D341Med (cell line): Measurements from ENCODE around the gene ZNF423.

Experiments
- DNase-seq: peaks from one replicate; pipeline ENCODE4 v3.0.0; 2012; ENCODE audit warnings: low spot score

ZNF423 gene

DNA sequence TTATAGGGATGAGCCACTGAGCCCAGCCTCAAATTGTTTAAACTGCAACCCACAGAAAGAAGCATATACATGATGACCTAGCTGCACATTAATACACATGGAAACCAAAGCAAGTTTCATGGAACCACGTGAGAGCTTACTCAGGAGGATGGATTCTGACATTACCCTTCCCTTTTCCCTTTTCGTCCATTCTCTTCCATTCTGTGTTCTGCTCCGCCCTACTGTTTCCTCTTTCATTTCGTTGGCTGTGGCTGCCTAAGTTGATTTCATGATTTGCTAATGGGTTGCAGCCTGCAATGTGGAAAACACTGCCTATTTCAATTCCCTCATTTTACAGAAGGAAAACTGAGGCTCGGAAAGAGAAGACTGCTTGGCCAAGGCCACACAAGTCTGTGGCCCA, 305.8 kb downstream of the ZNF423 start:
- DNase-seq: no peak

DNA sequence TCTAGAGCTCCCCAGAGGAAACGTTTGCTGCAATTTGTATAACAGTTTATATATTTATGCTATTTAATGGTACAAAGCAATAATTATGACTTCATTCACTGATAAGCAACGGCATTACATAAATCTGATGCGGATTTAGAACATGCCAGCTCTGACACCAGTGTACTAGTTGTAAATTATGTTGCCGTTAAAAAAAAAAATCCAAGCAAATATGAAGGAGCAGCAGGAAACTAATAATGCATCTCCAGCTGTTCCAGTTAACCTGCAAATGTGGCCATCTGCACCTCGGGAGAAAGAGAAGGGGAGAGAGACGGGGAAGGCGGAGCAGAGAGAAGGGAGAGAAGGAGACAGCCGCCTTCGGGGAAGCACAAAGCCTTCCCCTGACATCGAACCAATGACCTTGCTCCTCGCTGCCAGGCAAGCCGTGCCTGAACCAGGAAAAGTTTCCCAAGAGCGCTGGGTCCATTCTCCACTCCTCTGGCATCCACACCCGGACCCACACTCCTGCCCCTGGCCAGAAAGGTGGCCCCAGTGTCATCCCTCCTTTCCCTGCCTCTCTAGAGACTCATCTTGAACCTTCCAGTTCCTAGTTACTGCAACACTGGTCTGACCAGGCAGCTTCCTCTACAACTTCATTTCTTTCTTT, 307.5 kb downstream of the ZNF423 start:
- no peak for DNase-seq

DNA sequence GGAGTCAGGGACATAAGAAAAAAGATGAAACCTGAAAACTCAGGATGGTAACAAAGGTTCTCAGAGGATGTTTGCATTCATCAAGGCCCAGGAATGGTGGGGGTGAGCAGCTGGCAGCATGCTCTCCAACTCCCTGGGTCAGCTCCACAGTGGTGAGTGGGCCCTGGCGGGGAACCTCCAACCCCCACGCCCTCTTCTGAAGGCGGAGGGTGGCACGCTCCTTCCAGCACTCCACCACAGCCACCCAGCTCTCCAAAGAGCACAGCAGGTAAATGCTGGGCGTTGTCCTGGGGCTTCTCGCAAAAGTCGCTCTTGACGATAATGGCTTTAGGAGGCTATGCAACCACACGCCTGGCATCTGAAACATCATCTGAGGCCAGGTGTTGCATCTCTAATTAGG, 308.5 kb downstream of the ZNF423 start:
- DNase-seq: no peak

DNA sequence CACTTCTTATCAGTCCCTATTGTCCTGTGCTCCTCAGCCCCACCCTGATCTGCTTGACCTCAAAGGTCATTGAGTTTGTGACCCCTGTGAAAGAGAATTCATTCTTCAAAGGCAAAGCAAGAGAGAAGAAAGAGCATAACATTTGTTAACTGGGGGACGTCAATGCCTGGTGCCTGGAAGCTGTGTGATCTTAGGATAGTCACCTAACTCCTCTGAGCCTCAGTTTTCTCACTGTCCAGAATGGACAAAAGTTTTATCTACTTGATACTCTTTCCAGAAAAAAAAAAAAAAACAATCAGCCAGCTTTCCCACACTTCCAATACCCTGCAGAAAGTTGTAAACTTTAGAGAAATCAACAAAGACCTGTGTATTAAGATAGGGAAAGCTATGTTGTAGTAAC, 309.2 kb downstream of the ZNF423 start:
- no peak for DNase-seq

DNA sequence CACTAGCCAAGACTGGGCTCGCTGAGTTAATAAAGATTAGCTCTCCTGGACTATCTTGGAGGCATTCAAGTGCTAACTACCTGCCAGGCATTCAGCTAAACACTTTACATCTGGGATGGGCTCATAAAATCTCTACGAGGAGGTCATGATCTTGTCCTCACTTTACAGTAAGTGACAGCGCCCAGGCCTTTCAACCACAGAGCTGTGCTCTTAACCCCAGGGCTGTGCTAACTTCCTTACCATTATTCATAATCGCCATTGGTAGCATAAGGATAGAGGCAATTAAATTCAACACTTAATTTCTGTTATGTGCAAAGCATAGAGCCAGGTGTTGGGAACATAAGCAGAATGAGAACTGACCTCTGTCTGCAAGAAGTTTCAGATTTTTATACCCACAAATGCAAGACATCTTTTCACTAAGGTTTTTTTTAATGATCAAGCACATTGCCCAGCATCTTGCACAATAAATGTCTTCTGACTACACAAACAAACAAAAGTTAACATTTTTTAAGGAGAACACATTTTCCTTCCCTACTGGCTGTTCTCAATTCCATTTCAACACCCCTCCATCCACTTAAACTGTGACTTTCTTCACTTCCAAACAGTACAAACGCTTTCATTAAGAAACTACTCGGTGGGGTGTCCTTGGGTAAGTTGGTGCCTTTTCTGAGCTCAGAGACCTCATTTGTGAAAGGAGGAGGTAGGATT, 310.0 kb downstream of the ZNF423 start:
- no peak for DNase-seq

DNA sequence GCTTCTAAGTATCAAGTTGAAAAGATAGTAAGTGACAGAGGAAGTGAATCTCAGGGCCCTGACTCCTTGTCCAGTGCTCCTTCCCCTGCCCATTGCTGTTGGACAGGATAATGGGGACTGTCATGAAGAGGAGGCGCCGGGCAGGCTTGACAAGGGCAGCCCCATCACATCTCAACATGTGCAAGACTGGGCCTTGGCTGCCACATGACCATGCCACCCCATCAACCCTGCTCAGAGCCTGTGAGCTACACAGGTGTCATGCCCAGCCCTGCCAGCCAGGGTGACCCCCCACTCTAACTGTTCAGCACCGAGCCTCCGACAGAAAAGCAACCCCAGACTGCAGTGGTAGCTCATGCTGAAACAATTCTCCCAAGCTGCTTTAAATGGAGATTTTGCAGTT, 310.7 kb downstream of the ZNF423 start:
- DNase-seq: no peak

DNA sequence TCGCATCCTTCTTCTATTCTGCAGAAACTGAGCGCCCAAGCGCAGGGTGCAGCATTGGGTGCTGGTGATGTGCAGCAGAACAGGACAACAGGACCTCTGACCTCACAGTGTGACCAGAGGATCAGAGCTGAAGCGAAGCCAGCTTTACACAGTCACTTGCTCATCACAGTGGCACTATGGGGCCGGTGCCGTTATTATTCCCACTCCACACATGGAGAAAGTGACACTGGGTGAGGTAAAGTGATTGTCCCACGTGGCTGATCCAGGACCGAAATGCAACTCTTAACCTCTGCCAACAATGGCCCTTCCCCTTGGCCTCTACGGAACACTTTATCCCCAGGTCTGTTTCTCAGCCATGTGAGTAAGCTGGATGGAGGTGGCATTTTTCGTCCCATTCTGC, 311.1 kb downstream of the ZNF423 start:
- DNase-seq: no peak

DNA sequence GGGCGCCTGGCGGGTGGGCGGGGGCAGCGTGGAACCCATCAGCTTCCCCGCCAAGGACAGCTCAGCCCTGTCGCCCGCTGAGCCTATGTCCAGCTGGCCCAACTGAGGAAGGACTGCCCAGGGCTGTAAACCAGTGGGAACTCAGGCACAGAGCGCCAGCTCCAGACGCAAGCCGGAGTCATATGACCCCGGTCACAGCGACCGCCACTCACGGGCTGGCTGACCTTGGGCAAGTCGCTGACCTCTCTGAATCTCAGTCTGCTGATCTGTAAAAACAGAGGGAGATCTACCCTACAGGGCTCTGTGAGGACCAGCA, 312.3 kb downstream of the ZNF423 start:
- DNase-seq: no peak

DNA sequence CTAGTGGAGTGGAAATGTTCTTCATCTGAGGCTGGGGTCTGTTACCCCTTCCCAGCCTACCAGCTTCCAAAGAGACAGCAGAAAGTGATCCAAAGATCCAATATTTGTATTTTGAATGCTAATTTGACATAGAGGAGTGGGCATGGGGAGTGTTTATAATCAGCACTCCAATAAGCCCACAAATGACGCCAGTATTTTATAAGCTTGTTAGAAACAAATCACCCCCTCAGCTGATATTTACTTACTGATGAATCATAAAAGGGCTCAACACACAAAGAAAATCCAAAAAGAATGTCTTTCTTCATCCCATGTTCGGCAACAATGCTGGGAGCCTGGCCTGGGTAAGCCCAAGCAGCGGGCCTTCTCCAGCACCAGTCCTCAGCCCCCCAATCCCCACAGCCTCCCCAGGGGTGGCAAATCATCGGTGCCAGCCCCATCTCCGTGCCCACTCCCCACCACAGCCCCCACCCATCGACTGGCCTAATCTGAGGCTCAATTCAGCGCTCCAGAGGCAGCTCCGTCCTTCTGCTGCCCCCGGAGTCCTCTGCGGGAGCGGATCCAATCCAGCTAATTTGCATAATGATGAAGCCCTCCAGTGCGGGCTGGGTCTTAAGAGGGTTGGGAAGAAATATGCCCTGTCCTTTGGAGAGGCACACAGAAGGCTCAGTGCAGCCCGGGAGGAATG, 312.8 kb downstream of the ZNF423 start:
- no peak for DNase-seq

DNA sequence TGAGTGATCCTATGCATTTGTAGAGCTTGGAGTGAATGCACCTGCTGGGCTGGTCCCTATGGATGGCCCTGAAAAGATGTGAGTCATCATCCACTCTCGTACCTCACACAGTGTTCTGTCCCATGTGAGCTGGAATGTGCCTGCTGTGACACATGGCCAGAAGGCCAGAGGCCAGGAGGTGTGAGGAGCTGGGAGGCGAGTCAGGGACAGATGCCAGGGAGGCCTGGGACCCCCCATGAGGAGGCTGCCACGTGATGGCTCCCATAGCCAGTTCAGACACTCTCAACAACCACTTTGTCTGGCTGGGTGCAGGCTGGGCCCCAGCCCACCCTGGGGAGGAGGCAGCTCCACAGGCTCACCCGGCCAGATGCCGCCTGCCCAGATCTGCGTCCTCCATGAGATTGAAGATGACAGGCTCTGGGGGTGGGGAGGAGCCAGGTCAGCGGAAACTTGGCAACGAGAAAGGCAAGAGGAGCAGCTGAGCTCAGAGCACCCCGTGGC, 313.5 kb downstream of the ZNF423 start:
- DNase-seq: no peak

DNA sequence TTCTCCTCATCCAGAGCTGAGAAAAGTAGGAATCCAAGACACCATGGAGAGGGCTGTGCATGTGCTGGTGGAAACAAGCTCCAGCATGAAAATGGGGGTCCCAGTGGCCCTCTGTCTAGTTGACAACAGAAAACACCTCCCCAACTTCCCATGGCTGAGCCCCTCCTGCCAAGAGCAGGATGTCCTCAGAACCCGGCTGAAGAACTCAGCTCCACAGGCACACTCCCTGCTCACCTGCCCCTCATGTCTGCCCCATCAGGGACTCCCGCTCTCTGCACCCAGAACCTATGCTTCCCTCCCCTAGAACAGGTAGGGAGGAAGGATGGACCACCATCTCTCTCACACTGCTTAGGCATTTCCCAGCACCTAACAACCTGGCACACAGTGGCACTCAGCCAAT, 315.1 kb downstream of the ZNF423 start:
- no peak for DNase-seq

DNA sequence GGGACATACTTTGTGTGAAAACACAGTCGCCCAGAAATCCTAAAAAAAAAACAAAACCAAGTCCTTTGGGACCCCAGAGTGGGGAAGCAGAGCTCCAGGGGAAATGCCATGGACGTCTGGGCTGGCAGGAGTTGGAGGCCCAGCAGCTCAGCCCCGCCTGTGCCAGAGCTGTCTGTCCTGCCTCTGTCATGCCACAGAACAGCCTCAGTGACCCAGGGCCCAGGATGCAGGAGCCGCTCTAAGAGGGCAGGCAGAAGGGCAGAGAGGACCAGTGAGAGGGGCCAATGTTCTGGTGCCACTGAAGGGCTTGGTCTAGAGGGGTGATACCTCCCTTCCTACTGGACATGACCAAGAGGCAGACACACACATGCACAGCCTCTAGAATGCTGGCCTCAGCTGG, 316.2 kb downstream of the ZNF423 start:
- no peak for DNase-seq

DNA sequence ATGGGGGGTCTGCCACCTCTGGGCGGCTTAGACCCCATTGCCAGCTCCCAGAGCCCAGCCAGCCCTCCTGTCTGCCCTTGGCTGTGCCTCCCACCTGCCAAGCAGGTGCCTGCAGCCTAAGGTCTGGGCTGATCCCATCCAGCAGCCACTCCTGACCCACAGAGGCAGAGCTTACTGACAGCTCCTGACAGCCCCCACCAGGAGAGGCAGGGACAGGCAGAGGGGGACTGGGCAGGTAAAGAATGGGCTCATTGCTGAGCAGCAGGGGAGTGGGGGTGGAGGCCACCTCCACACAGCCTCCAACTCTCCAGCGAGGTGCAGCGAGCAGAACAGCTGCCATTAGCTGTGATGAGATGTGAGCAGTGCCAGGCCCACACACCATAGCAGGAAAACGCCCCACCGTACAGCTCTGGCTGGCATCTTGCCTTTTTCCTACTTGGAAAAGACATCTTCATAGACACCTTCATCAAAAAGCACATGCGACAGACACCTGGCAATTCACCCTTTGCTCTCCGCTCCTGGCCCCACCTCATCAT, 317.9 kb downstream of the ZNF423 start:
- no peak for DNase-seq

DNA sequence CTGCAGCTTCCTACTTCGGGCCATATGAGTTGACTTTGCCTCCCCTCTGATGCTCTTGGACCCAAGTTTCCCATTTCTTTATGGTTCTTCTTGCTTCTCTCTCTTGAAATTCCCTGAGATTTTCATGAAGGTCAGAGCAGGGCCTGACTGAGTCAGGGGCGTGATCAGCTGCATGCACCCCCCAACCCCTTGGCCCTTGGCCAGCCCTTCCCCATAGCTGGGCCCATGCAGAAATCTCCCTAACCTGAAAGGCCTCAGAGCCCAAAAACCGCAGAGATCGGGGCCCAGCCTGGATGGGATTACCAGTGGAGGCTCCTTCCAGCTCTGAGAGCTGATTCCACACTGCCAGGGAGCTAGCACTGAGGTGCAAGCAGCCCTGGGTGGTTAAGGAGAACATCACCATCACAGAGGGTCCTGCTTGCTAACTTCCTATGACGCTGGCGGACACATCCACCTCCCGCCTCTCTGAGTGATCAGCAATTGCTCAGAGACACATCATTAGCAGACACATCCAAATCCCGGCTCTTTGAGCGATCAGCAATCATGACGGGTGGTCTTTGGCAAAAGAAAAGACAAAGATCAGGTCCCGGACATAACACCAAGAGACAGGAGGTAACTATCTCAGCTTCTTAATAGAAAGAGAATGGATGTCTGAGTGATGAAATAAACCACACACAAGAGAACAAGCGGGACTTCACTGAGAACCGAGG, 320.9 kb downstream of the ZNF423 start:
- DNase-seq: no peak

DNA sequence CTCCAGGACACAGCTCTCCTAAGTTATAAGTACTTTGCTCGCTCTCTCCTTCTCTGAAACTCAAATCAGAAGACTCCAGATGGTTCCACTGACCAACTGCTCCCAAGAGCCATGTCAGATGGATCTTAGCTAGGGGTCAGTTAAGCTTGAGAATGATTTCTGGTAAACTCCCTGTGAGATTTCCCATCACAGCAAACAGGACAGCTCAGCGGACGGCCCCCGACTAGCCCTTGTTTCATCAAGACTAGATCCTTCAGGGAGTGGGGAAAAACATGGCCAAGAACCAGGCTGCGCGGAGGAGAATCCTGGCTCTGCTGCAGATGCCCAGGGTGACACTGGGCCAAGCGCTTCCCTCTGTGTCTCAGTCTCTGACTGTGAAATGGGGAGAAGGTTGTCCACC, 322.5 kb downstream of the ZNF423 start:
- DNase-seq: no peak

DNA sequence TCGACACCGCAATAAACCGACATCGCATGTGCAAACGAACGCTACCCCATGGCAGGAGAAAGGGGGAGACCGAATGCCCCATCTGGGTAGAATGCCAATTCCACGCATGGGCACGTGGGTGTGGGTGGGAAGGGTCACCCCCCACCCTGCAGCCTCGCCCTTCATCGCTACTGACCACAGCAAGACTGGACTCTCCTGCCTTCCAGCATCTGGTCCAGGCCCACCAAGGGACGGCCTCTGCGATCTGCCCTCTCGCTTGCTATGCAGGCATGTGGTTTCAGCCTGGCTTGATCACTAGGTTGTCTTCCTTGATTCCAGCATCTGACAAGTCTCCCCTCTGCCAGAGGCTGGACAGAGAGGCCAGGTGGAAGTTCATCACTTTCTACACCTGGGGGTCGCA, 323.0 kb downstream of the ZNF423 start:
- DNase-seq: no peak

DNA sequence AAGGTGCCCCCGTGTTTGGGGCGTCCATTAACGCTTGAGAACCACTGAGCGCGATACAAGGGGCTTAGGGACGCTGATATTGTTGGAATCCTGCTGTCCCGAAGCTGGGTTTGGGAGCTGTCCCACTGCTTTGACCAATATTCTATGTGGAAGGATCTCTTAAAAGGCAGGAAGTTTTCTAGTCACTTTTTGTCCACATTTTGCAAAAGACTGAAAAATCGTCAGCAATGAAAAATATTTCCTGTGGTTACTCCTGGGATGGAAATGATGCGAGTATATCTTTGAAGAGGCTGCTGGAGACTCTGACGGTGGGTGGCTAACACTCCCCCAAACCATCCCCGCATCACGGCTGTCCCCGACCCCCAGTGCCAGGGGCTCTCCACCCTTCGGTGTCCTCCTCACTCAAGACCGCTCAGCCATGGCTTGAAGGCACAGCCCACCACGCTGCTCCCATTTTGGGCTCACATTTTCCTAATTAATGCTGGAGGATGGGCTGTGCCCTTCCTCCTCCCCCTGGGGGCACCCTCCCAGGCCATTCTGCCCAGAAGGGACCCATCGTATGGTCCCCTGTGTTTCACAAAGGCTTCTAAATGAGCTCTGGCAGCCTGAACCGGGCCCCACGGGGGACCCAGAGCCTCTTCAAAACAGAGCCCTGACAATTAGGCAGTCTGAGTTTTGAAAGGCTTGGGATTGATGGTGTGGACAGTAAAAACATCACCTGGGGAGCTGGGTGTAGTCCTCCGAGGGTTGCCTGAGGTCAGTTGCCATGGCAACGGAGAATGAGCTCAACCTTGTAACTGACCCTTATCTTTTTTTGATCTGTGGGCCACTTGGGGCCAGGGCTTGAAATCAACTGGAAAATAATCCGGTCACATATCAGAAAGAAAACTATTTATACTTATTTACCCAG, 323.7 kb downstream of the ZNF423 start:
- DNase-seq: no peak

DNA sequence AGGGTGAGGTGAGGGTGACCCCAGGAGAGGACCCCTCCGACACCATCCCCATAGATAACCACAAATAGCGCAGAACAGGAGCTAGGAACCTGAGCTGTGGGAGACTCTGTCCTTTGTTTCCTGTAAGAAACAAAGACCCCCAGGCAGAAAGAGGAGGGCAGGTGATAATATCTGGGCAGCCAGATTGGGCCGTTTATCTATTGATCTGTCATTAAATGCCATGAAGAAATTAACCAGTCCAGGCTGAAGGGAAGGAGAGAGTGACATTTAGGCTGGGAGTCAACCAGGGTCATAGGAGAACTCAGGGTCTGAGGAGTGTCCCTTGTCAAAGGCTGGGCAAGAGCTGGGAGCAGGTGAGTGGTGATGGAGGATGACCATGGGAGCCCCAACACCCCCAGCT, 324.5 kb downstream of the ZNF423 start:
- no peak for DNase-seq

DNA sequence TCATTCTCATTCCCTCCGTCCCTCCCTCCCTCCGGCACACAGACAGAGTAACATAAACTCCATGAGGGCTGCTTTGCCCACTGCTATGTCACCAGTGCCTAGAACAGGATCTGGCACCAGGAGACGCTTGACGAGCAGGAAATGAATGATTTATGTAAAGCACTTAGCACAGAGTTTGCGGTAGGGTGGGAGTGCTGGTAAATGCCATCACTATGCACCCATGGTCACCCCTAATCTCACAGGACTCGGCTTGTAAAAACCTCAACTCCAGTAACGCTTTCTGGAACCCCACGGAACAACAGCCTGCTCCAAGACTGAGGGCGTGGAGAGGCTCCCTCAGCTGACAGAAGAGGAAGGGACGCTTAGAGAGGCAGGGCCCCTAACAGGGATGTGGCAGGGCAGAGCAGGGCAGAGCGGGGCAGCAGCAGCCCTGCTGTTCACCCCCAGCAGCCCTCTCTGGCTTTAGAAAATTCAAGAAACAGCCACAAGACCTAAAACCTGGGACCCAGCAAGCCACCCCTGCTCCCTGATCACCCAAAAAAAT, 325.4 kb downstream of the ZNF423 start:
- DNase-seq: no peak

DNA sequence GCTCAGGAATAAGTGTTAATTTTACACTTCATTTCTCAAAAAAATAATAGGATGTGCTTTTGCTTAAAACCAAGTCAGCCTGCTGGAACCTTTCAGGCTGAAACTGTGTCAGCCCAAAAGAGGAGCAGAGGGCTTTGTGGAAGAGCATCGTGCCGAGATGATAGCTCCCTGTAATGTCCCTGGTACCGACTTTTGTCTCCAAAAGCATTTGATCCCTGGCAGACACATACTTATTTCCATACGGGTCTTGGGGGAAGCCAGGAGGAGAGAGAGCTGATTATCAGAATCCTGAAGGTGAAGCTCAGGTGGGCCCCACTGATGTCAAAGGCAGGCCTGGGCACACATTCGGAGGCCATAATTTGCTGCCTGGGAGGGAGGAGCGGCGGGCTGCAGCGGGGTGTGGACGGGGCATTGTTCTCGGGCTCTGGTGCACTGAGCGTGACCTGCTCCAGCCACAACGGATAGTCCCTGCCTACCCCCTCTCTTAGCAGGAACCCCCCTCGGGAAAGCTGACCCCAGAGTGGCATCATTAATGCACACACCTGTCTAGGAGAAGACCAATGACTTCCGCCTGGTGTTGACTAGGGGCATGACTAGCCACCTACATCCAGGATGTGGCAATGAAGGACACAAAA, 326.4 kb downstream of the ZNF423 start:
- DNase-seq: no peak

DNA sequence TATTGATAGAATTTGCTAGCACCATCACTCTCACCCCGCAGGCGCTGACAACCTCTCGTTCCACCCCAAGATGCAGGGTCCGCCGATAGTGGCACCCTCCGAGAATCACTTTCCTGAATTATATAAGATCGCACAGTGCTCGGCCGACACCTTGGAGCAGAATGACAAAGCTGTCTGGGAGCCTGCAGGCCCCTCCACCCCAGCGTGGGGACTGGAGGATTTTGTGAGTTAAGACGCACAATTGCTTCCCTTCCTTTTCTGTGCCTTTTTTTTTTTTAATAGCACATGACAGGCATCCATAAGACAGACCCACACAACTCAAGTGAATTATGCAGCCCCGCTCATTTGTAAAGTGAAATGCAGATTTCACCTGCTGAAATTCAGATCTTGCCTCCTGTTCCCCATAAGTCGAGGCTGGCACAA, 327.0 kb downstream of the ZNF423 start:
- no peak for DNase-seq
